ENCODE results near the gene USP14. TPM values are rescaled to one million over a fixed set of nuclear protein-coding genes. Genes with fewer than 3 reads are reported as not detected.

Gene USP14
- total and polyA plus RNA-seq, 2 experiments from 2014 or later = 82.4 to 83.5 TPM

GRCh38 chr18:245282-245847 lies 87.0 kb downstream of the USP14 start:
- H3K27ac ChIP-seq (ENCODE audit: low read depth) = no peak overlapping the region
- DNase-seq (ENCODE audit: low spot score) (no peak), ATAC-seq (no peak)
- H3K4me1 ChIP-seq (ENCODE audit: insufficient read depth) = no peaks in the 10 kb centered on the region
- H2AFZ ChIP-seq = no peak overlapping the region
- no peak overlapping the region for H3K4me3 ChIP-seq
- H3K27ac Mint-ChIP-seq = no peak overlapping the region
- peaks cover 73% of the 10 kb centered on the region for H3K36me3 Mint-ChIP-seq (ENCODE audit: low read depth)
- H3K9me2 ChIP-seq (ENCODE audit: insufficient read depth) = no peaks in the 10 kb centered on the region
- peaks cover 44% of the 10 kb centered on the region for H3K36me3 ChIP-seq (ENCODE audit: insufficient read depth)
- peaks cover 5% of the 10 kb centered on the region; the same call in 2 of the 3 replicates for H3K9me3 Mint-ChIP-seq
- H3K27me3 ChIP-seq (ENCODE audit: insufficient read depth) = no peaks in the 10 kb centered on the region
- no peaks in the 10 kb centered on the region for H3K4me1 Mint-ChIP-seq
- H3K4me2 ChIP-seq = no peak overlapping the region
- H3K27me3 Mint-ChIP-seq (ENCODE audit: insufficient read depth, low read depth, poor library complexity) = no peaks in the 10 kb centered on the region
- no peak overlapping the region for H3K4me3 Mint-ChIP-seq
- TF ChIP-seq ZNF331 (CRISPR knock-in tag; IDR thresholded peaks at IDR 0.05; ENCODE audit: low read depth) = no peak
- no peak for TF ChIP-seq NANOG (IDR thresholded peaks at IDR 0.05; ENCODE audit: borderline replicate concordance)
- no peak for TF ChIP-seq EZH2 (IDR thresholded peaks at IDR 0.05; ENCODE audit: low read depth, unreplicated experiment)
- no peak for TF ChIP-seq POLR2AphosphoS5 (IDR thresholded peaks at IDR 0.05; ENCODE audit: low read depth)
- TF ChIP-seq JUNB (IDR thresholded peaks at IDR 0.05; ENCODE audit: unreplicated experiment) = no peak
- no peak for TF ChIP-seq CREB1 (CRISPR knock-in tag; IDR thresholded peaks at IDR 0.05; ENCODE audit: low read depth)
- TF ChIP-seq REST (IDR thresholded peaks at IDR 0.05; ENCODE audit: unreplicated experiment) = no peak
- no peak for TF ChIP-seq EZH2phosphoT487 (IDR thresholded peaks at IDR 0.05; ENCODE audit: unreplicated experiment)
- no peak for TF ChIP-seq ETS1 (IDR thresholded peaks at IDR 0.05)
- TF ChIP-seq STAT1 (IDR thresholded peaks at IDR 0.05; ENCODE audit: unreplicated experiment) = no peak
- TF ChIP-seq ZNF114 (CRISPR knock-in tag; IDR thresholded peaks at IDR 0.05) = no peak
- TF ChIP-seq ZNF462 (CRISPR knock-in tag; IDR thresholded peaks at IDR 0.05) = no peak
- H3K79me2 ChIP-seq (replicated peaks; ENCODE audit: insufficient read depth) = no peaks in the 10 kb centered on the region
- no peaks in the 10 kb centered on the region for H3F3A ChIP-seq (replicated peaks; ENCODE audit: low read depth)
- H4K20me1 ChIP-seq (replicated peaks; ENCODE audit: insufficient read depth) = 0 out of 2 replicates have a peak, but pooled peaks cover 3% of the 10 kb centered on the region

Data from GM23338 (cell line).